Measurements from ENCODE around the gene USP49. TPM values are rescaled to one million over a fixed set of nuclear protein-coding genes. Genes with fewer than 3 reads are reported as not detected.

USP49 gene
- total RNA-seq, 4 donors from 2014 or later, result 2.3 to 3.8 (median 3.1) TPM

- ATAC-seq (ENCODE audit: low FRiP score) (no peak), DNase-seq (ENCODE audit: low spot score) (no peak)
- no peak for TF ChIP-seq CTCF (IDR thresholded peaks at IDR 0.05)
Observed at GRCh38 chr6:41824571-41825569, 70.3 kb downstream of the USP49 start.

- TF ChIP-seq CTCF (IDR thresholded peaks at IDR 0.05), result no peak
- ATAC-seq (ENCODE audit: low FRiP score) (no peak), DNase-seq (ENCODE audit: low spot score) (no peak)
Observed at GRCh38 chr6:41823178-41823577, 72.0 kb downstream of the USP49 start.

- no peak for DNase-seq (ENCODE audit: low spot score)
- no peak for TF ChIP-seq CTCF (IDR thresholded peaks at IDR 0.05)
- no peak for ATAC-seq (ENCODE audit: low FRiP score)
Observed at GRCh38 chr6:41822021-41822420, 73.2 kb downstream of the USP49 start.

- no peak for DNase-seq (ENCODE audit: low spot score)
- no peak for ATAC-seq (ENCODE audit: low FRiP score)
- TF ChIP-seq CTCF (IDR thresholded peaks at IDR 0.05), result no peak
Observed at GRCh38 chr6:41821266-41821665, 73.9 kb downstream of the USP49 start.

GRCh38 chr6:41818271-41819054 is 76.7 kb downstream of the USP49 start:
- ATAC-seq (ENCODE audit: low FRiP score) (no peak), DNase-seq (ENCODE audit: low spot score) (no peak)
- TF ChIP-seq CTCF (IDR thresholded peaks at IDR 0.05), result no peak

- ATAC-seq (ENCODE audit: low FRiP score) (no peak), DNase-seq (ENCODE audit: low spot score) (no peak)
- TF ChIP-seq CTCF (IDR thresholded peaks at IDR 0.05), result no peak
Observed at GRCh38 chr6:41815587-41815986, 79.6 kb downstream of the USP49 start.
